ENCODE data around the gene ZNF350. TPM values are rescaled to one million over a fixed set of nuclear protein-coding genes. Genes with fewer than 3 reads are reported as not detected.
A peak's percentile ranks its signal among the peaks of the same experiment; 100 is the strongest.
"Not testable (repeated sequence)": the region's sequence is repeated elsewhere in the genome, so short reads cannot be mapped to it uniquely, and the experiment has no call there.

The ZNF350 gene
- total and polyA plus RNA-seq, 10 donors: 7.9 to 26.0 (median 19.2) TPM

GRCh38 chr19:51980116-51980736 lies 6.4 kb downstream of the ZNF350 start:
- Histone ChIP-seq H3K27me3 (replicated peaks in 1 of 7) (no peaks in the 10 kb centered on the region), H3K36me3 (peaks cover 0 to 100% (median 49%) of the 10 kb centered on the region in 6 donors), H3K4me3 (no peak overlapping the region), H3K4me1 (peaks cover 2 to 9% (median 5%) of the 10 kb centered on the region in 6 donors), H3K27ac (peak overlapping the region in 2 of 8 donors; percentile 19 to 33), H3K9me3 (peaks cover 35 to 100% (median 100%) of the 10 kb centered on the region in 8 donors)
- DNase-seq: no peak
- 61 to 92% (median 83%) methylated on average over 6 of the region's 6 CpGs for WGBS, 5 donors
- intact Hi-C loops (cut with DNase I; ENCODE audit: low total_unique reads): no loop called here
- TF ChIP-seq POLR2AphosphoS5 (IDR thresholded peaks at IDR 0.05): no peak
- TF ChIP-seq POLR2A (IDR thresholded peaks at IDR 0.05): no peak
- TF ChIP-seq CTCF (IDR thresholded peaks at IDR 0.05 in 8 of 11, conservative IDR thresholded peaks at IDR 0.05 in 3 of 11): no peak

DNA sequence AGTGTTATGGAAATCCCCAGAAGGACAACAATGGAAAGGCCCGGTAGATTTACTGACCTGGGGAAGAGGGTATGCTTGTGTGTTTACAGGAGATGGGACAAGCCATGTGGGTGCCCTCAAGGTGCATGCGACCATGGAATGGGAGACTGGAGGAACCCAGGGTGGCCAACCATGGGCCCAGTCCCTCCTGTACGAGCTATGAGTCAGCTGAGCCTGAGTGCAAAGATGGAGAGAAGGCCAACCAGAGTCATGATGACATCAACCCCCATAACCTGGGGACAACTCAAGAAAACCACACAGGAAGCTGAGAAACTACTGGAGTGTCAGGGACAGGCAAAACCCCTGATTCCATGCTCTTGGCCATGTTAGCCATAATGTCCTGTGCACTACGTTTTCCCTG lies 7.8 kb downstream of the ZNF350 start:
- intact Hi-C loops (cut with DNase I; ENCODE audit: low total_unique reads): no loop called here
- peaks cover 6 to 100% (median 62%) of the 10 kb centered on the region in 6 donors for H3K36me3 ChIP-seq
- TF ChIP-seq CTCF (IDR thresholded peaks at IDR 0.05 in 8 of 11, conservative IDR thresholded peaks at IDR 0.05 in 3 of 11): no peak
- TF ChIP-seq POLR2AphosphoS5 (IDR thresholded peaks at IDR 0.05): no peak
- no peak for TF ChIP-seq POLR2A (IDR thresholded peaks at IDR 0.05)
- H3K27ac ChIP-seq: no peak overlapping the region
- H3K4me1 ChIP-seq: no peaks in the 10 kb centered on the region
- H3K27me3 ChIP-seq (replicated peaks in 1 of 7): no peaks in the 10 kb centered on the region
- 91 to 96% (median 95%) methylated on average over 3 to 4 of the region's 4 CpGs for WGBS, 5 donors
- H3K9me3 ChIP-seq: peaks cover 43 to 100% (median 100%) of the 10 kb centered on the region in 8 donors
- H3K4me3 ChIP-seq: no peak overlapping the region
- DNase-seq: no peak

GRCh38 chr19:51977346-51977745 lies 9.3 kb downstream of the ZNF350 start:
- TF ChIP-seq POLR2AphosphoS5 (IDR thresholded peaks at IDR 0.05) (no peak), CTCF (IDR thresholded peaks at IDR 0.05 in 8 of 11, conservative IDR thresholded peaks at IDR 0.05 in 3 of 11) (no peak), POLR2A (IDR thresholded peaks at IDR 0.05) (no peak)
- H3K4me1 ChIP-seq: no peaks in the 10 kb centered on the region
- no peak overlapping the region for H3K4me3 ChIP-seq
- intact Hi-C loops (cut with DNase I; ENCODE audit: low total_unique reads): no loop called here
- H3K9me3 ChIP-seq: peaks cover 52 to 100% (median 100%) of the 10 kb centered on the region in 8 donors
- no peaks in the 10 kb centered on the region for H3K27me3 ChIP-seq (replicated peaks in 1 of 7)
- WGBS, 5 donors: 83 to 96% (median 91%) methylated on average over 7 of the region's 7 CpGs
- no peak for DNase-seq
- no peak overlapping the region for H3K27ac ChIP-seq
- peaks cover 19 to 100% (median 74%) of the 10 kb centered on the region in 6 donors for H3K36me3 ChIP-seq

GRCh38 chr19:51976852-51977251 lies 9.8 kb downstream of the ZNF350 start:
- peaks cover 52 to 100% (median 100%) of the 10 kb centered on the region in 8 donors for H3K9me3 ChIP-seq
- no peak overlapping the region for H3K27ac ChIP-seq
- H3K27me3 ChIP-seq (replicated peaks in 1 of 7): no peaks in the 10 kb centered on the region
- H3K36me3 ChIP-seq: peaks cover 19 to 100% (median 78%) of the 10 kb centered on the region in 6 donors
- intact Hi-C loops (cut with DNase I; ENCODE audit: low total_unique reads): no loop called here
- H3K4me3 ChIP-seq: no peak overlapping the region
- TF ChIP-seq POLR2AphosphoS5 (IDR thresholded peaks at IDR 0.05): no peak
- no peak for TF ChIP-seq POLR2A (IDR thresholded peaks at IDR 0.05)
- TF ChIP-seq CTCF (IDR thresholded peaks at IDR 0.05 in 8 of 11, conservative IDR thresholded peaks at IDR 0.05 in 3 of 11): no peak
- WGBS, 5 donors: 92 to 97% (median 94%) methylated on average over 3 of the region's 3 CpGs
- DNase-seq: no peak
- H3K4me1 ChIP-seq: no peaks in the 10 kb centered on the region

- DNase-seq; H3K27me3 ChIP-seq (replicated peaks in 1 of 7); H3K4me1 ChIP-seq; intact Hi-C loops (cut with DNase I; ENCODE audit: low total_unique reads); H3K27ac ChIP-seq: not testable (repeated sequence)
- Histone ChIP-seq H3K4me3 (peak overlapping the region in 1 of 8 donors; percentile 13), H3K9me3 (peaks cover 58 to 100% (median 100%) of the 10 kb centered on the region in 8 donors), H3K36me3 (peaks cover 27 to 100% (median 82%) of the 10 kb centered on the region in 6 donors)
- 96 to 98% (median 97%) methylated on average over 16 to 17 of the region's 17 CpGs for WGBS, 5 donors
These were observed 10.9 kb downstream of the ZNF350 start for GRCh38 chr19:51975787-51976186.
